CD14-positive monocyte (primary cell): ENCODE data around the gene MDFIC2. TPM values are rescaled to one million over a fixed set of nuclear protein-coding genes. Genes with fewer than 3 reads are reported as not detected.

Experiments used
- DNase-seq, 3 donors: peaks; one replicate each; pipeline ENCODE4 v3.0.0-alpha.2; 2011 to 2022
- H2AFZ ChIP-seq: 2 replicates; pipeline ENCODE4 v1.6.0; 2012; ENCODE audit warnings: mild to moderate bottlenecking, low read depth, low read length, inconsistent platforms; ENCODE audit not compliant: insufficient read depth, poor library complexity, severe bottlenecking
- H3K27ac ChIP-seq, 2 donors: 1 replicate in 1 of 2; 2 replicates in 1 of 2; pipeline ENCODE4 v1.5.1; 2012 to 2013; ENCODE audit warnings: low read length in 2 of 2, control low read depth in 1 of 2, inconsistent platforms in 1 of 2, low read depth in 1 of 2, mild to moderate bottlenecking in 1 of 2
- H3K27me3 ChIP-seq, 2 donors: one replicate each; pipeline versions ENCODE4 v1.6.0 to v1.6.1; 2011 to 2013; ENCODE audit warnings: low read length in 2 of 2; ENCODE audit not compliant: control insufficient read depth in 2 of 2, insufficient read depth in 2 of 2
- H3K36me3 ChIP-seq, 2 donors: replicated peaks in 1 of 2; 1 replicate in 1 of 2; 2 replicates in 1 of 2; pipeline versions ENCODE4 v1.5.1 to v1.6.1; 2012 to 2013; ENCODE audit warnings: low read length in 2 of 2, control low read depth in 1 of 2, inconsistent platforms in 1 of 2, mild to moderate bottlenecking in 1 of 2; ENCODE audit not compliant: insufficient read depth in 2 of 2, control insufficient read depth in 1 of 2
- H3K4me1 ChIP-seq, 2 donors: 1 replicate in 1 of 2; 2 replicates in 1 of 2; pipeline versions ENCODE4 v1.5.1 to v1.6.1; 2012 to 2013; ENCODE audit warnings: low read length in 2 of 2, control low read depth in 1 of 2, inconsistent platforms in 1 of 2, mild to moderate bottlenecking in 1 of 2, moderate library complexity in 1 of 2; ENCODE audit not compliant: insufficient read depth in 2 of 2, control insufficient read depth in 1 of 2
- H3K4me2 ChIP-seq: replicated peaks from 2 replicates; pipeline ENCODE3; 2012; ENCODE audit warnings: low read length, moderate library complexity, mild to moderate bottlenecking; ENCODE audit not compliant: poor library complexity, severe bottlenecking; ENCODE audit errors: extremely low read depth
- H3K4me3 ChIP-seq, 3 experiments: fragments of 200-600 bp in 1 of 3; sonication (generic) in 1 of 3; replicated peaks in 1 of 3; 1 replicate in 2 of 3; 2 replicates in 1 of 3; pipeline ENCODE4 v1.5.1; 2011 to 2013; ENCODE audit warnings: low read length in 3 of 3, mild to moderate bottlenecking in 3 of 3, control low read depth in 2 of 3, low read depth in 2 of 3, inconsistent platforms in 1 of 3, moderate library complexity in 1 of 3
- H3K79me2 ChIP-seq: 2 replicates; pipeline ENCODE4 v1.6.0; 2012; ENCODE audit warnings: mild to moderate bottlenecking, control low read depth, inconsistent platforms, low read length, moderate library complexity; ENCODE audit not compliant: insufficient read depth
- H3K9ac ChIP-seq: 2 replicates; pipeline ENCODE4 v1.6.0; 2017; ENCODE audit warnings: low read length, mild to moderate bottlenecking; ENCODE audit not compliant: insufficient read depth, poor library complexity, severe bottlenecking
- H3K9me3 ChIP-seq, 2 donors: replicated peaks in 1 of 2; 1 replicate in 1 of 2; 2 replicates in 1 of 2; pipeline versions ENCODE4 v1.5.1 to v1.6.1; 2012 to 2013; ENCODE audit warnings: low read length in 2 of 2, control low read depth in 1 of 2; ENCODE audit not compliant: control insufficient read depth in 1 of 2, insufficient read depth in 1 of 2
- H4K20me1 ChIP-seq: 2 replicates; pipeline ENCODE4 v1.6.0; 2012; ENCODE audit warnings: mild to moderate bottlenecking, low read length, control low read depth, moderate library complexity; ENCODE audit not compliant: insufficient read depth
- H3K27ac Mint-ChIP-seq, 7 donors: one replicate each; pipeline ENCODE4 v1.8.0; 2020; ENCODE audit warnings: mild to moderate bottlenecking in 7 of 7, mixed read lengths in 7 of 7, moderate library complexity in 6 of 7, inconsistent platforms in 2 of 7
- H3K27me3 Mint-ChIP-seq, 3 donors: one replicate each; pipeline ENCODE4 v1.8.0; 2021 to 2022; ENCODE audit warnings: low read depth in 3 of 3, mild to moderate bottlenecking in 3 of 3, mixed read lengths in 3 of 3, moderate library complexity in 3 of 3, inconsistent platforms in 1 of 3
- H3K36me3 Mint-ChIP-seq, 2 donors: one replicate each; pipeline ENCODE4 v1.8.0; 2020; ENCODE audit warnings: mixed read lengths in 2 of 2, inconsistent platforms in 1 of 2, mild to moderate bottlenecking in 1 of 2
- H3K4me1 Mint-ChIP-seq: one replicate; pipeline ENCODE4 v1.8.0; 2020; ENCODE audit warnings: mild to moderate bottlenecking, mixed read lengths
- H3K4me3 Mint-ChIP-seq, 2 donors: one replicate each; pipeline ENCODE4 v1.8.0; 2020; ENCODE audit warnings: mild to moderate bottlenecking in 2 of 2, mixed read lengths in 2 of 2, moderate library complexity in 1 of 2
- H3K9me3 Mint-ChIP-seq, 7 donors: one replicate each; pipeline ENCODE4 v1.8.0; 2020 to 2022; ENCODE audit warnings: mixed read lengths in 7 of 7, mild to moderate bottlenecking in 6 of 7, moderate library complexity in 6 of 7, inconsistent platforms in 2 of 7
- WGBS: methylation state at CpG from one replicate; pipeline ENCODE4 v1.1.5; 2013; ENCODE audit warnings: missing lambda C conversion rate; ENCODE audit not compliant: insufficient coverage; 5-methylcytosine and 5-hydroxymethylcytosine counted together
- intact Hi-C, 2 donors: fragments of 100-400 bp; cut with micrococcal nuclease; formaldehyde crosslinking; loops; one replicate each; pipeline versions ENCODE4 v1.15.0 to v1.15.1; 2023
- polyA plus RNA-seq, 3 donors: library from polyadenylated mRNA; depleted of rRNA in 1 of 3; unstranded in 2 of 3; stranded (reverse) in 1 of 3; fragments of 300-500 nt in 2 of 3; fragments of >200 nt in 1 of 3; fragmentation: Illumina TruSeq in 2 of 3; gene quantifications; 1 replicate in 2 of 3; 2 replicates in 1 of 3; pipeline ENCODE4 v1.2.3, GENCODE V29; 2012 to 2021
- TF ChIP-seq, protein P1 (sequence below): fragments of 200-600 bp; IDR thresholded peaks from one replicate; pipeline ENCODE4 v1.8.0; 2022; ENCODE audit warnings: antibody characterized with exemption, mild to moderate bottlenecking

MDFIC2 gene
- polyA plus RNA-seq, 3 donors, result not detected

- no peaks in the 10 kb centered on the region for H3K36me3 ChIP-seq
- no peaks in the 10 kb centered on the region for H3K79me2 ChIP-seq
- intact Hi-C loops, result no loop called here
- no peak for DNase-seq
- no peaks in the 10 kb centered on the region for H3K36me3 Mint-ChIP-seq
- peaks cover 6% of the 10 kb centered on the region for H3K4me1 Mint-ChIP-seq
- no peak overlapping the region for H3K27ac ChIP-seq
- H2AFZ ChIP-seq, result no peak overlapping the region
- H3K4me3 ChIP-seq, result no peak overlapping the region
- H3K4me2 ChIP-seq, result no peak overlapping the region
- H3K9me3 ChIP-seq, result no peaks in the 10 kb centered on the region
- H3K27me3 ChIP-seq, result peaks cover 2 to 5% of the 10 kb centered on the region in 2 donors
- WGBS, result 94% methylated on average over 2 of the region's 8 CpGs
- no peak overlapping the region for H3K4me3 Mint-ChIP-seq
- no peaks in the 10 kb centered on the region for H4K20me1 ChIP-seq
- H3K4me1 ChIP-seq, result peaks cover 7 to 9% of the 10 kb centered on the region in 2 donors
- H3K27ac Mint-ChIP-seq, result no peak overlapping the region
- no peak overlapping the region for H3K9ac ChIP-seq
- H3K27me3 Mint-ChIP-seq, result peaks cover 2 to 16% (median 7%) of the 10 kb centered on the region in 3 donors
- TF ChIP-seq, protein P1, sequence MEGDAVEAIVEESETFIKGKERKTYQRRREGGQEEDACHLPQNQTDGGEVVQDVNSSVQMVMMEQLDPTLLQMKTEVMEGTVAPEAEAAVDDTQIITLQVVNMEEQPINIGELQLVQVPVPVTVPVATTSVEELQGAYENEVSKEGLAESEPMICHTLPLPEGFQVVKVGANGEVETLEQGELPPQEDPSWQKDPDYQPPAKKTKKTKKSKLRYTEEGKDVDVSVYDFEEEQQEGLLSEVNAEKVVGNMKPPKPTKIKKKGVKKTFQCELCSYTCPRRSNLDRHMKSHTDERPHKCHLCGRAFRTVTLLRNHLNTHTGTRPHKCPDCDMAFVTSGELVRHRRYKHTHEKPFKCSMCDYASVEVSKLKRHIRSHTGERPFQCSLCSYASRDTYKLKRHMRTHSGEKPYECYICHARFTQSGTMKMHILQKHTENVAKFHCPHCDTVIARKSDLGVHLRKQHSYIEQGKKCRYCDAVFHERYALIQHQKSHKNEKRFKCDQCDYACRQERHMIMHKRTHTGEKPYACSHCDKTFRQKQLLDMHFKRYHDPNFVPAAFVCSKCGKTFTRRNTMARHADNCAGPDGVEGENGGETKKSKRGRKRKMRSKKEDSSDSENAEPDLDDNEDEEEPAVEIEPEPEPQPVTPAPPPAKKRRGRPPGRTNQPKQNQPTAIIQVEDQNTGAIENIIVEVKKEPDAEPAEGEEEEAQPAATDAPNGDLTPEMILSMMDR, result no peak
- no peaks in the 10 kb centered on the region for H3K9me3 Mint-ChIP-seq
Measured at GRCh38 chr3:70177881-70178645, 134.4 kb downstream of the MDFIC2 start.

DNA sequence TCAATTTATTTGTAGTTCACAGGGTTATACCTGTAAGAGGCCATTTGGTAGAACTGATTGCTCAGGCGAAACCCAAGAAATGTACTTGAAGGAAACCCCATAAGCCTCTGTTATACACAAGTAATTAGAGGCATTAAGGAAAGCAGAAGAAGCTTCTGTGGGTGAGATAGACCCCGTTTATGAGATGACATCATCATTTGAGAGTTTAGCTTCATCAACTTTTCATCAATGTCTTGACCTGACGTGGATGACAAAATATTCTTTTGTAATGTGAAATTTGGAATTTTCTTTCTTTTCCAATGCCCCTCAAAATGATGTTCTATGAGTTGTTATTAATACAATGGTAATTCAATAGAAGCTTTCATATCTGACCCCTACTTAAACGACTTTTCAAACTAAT is 136.2 kb downstream of the MDFIC2 start:
- Histone ChIP-seq H3K9me3 (no peaks in the 10 kb centered on the region), H3K79me2 (no peaks in the 10 kb centered on the region), H3K4me2 (no peak overlapping the region), H3K27me3 (peaks cover 2 to 6% of the 10 kb centered on the region in 2 donors), H3K27ac (no peak overlapping the region), H4K20me1 (no peaks in the 10 kb centered on the region), H3K4me3 (no peak overlapping the region), H3K4me1 (peaks cover 7 to 9% of the 10 kb centered on the region in 2 donors), H3K36me3 (no peaks in the 10 kb centered on the region), H2AFZ (no peak overlapping the region), H3K9ac (no peak overlapping the region)
- no CpG with 5 or more reads among the region's 4 CpGs for whole genome bisulfite sequencing
- TF ChIP-seq, protein P1, result no peak
- H3K4me1 Mint-ChIP-seq, result peaks cover 6% of the 10 kb centered on the region
- no peaks in the 10 kb centered on the region for H3K36me3 Mint-ChIP-seq
- H3K9me3 Mint-ChIP-seq, result no peaks in the 10 kb centered on the region
- H3K27me3 Mint-ChIP-seq, result peaks cover 0 to 11% (median 6%) of the 10 kb centered on the region in 3 donors
- H3K4me3 Mint-ChIP-seq, result no peak overlapping the region
- no peak overlapping the region for H3K27ac Mint-ChIP-seq
- no peak for DNase-seq
- intact Hi-C loops, result no loop called here
